ENCODE data around the gene ZNF281.

ZNF281 gene

GRCh38 chr1:200373811-200374231, 36.0 kb downstream of the ZNF281 start:
- H3K4me3 ChIP-seq (ENCODE audit: low read length): no peak overlapping the region
- peak; percentile 35 for DNase-seq (ENCODE audit: low read depth)
- TF ChIP-seq CTCF (IDR thresholded peaks at IDR 0.05; ENCODE audit: insufficient read depth, low read depth, low read length, missing control alignments): no peak

GRCh38 chr1:200372885-200373181, 37.0 kb downstream of the ZNF281 start:
- no peak overlapping the region for H3K4me3 ChIP-seq (ENCODE audit: low read length)
- DNase-seq (ENCODE audit: low read depth): no peak
- no peak for TF ChIP-seq CTCF (IDR thresholded peaks at IDR 0.05; ENCODE audit: insufficient read depth, low read depth, low read length, missing control alignments)

- peak; percentile 94 for DNase-seq (ENCODE audit: low read depth)
- H3K4me3 ChIP-seq (ENCODE audit: low read length): no peak overlapping the region
- no peak for TF ChIP-seq CTCF (IDR thresholded peaks at IDR 0.05; ENCODE audit: insufficient read depth, low read depth, low read length, missing control alignments)
These were observed 37.5 kb downstream of the ZNF281 start for GRCh38 chr1:200372095-200372884.

GRCh38 chr1:200369706-200370105, 40.1 kb downstream of the ZNF281 start:
- DNase-seq (ENCODE audit: low read depth): no peak
- TF ChIP-seq CTCF (IDR thresholded peaks at IDR 0.05; ENCODE audit: insufficient read depth, low read depth, low read length, missing control alignments): no peak
- H3K4me3 ChIP-seq (ENCODE audit: low read length): no peak overlapping the region

- H3K4me3 ChIP-seq (ENCODE audit: low read length): no peak overlapping the region
- no peak for DNase-seq (ENCODE audit: low read depth)
- TF ChIP-seq CTCF (IDR thresholded peaks at IDR 0.05; ENCODE audit: insufficient read depth, low read depth, low read length, missing control alignments): no peak
These were observed 40.7 kb downstream of the ZNF281 start for GRCh38 chr1:200369131-200369530.

GRCh38 chr1:200368556-200368955, 41.3 kb downstream of the ZNF281 start:
- no peak for TF ChIP-seq CTCF (IDR thresholded peaks at IDR 0.05; ENCODE audit: insufficient read depth, low read depth, low read length, missing control alignments)
- no peak for DNase-seq (ENCODE audit: low read depth)
- no peak overlapping the region for H3K4me3 ChIP-seq (ENCODE audit: low read length)

Measured in epithelial cell of esophagus (primary cell).